WTC11 (cell line): Measurements from ENCODE around the gene MLXIP. TPM values are rescaled to one million over a fixed set of nuclear protein-coding genes. Genes with fewer than 3 reads are reported as not detected.

Source experiments
- ATAC-seq: fragments of 200-7000 bp; cut with Tn5 transposase; 2 replicates; pipeline ENCODE4 v1.10.0; 2021; ENCODE audit warnings: mild to moderate bottlenecking, moderate library complexity
- CTCF ChIA-PET: fragments of 300-600 bp; sonication (Branson Sonifier 250); formaldehyde crosslinking; loops from one replicate; lab custom pipeline; 2021; ENCODE audit warnings: antibody characterized with exemption; lab: Charles Lee
- POLR2A ChIA-PET: fragments of 350-600 bp; sonication (Branson Sonifier 250); formaldehyde crosslinking; loops from one replicate; lab custom pipeline; 2021; ENCODE audit warnings: antibody characterized with exemption; lab: Charles Lee
- DNase-seq: peaks from one replicate; pipeline ENCODE4 v3.0.0; 2021; ENCODE audit warnings: low spot score
- H3K27ac Mint-ChIP-seq: 2 replicates; pipeline ENCODE4 v1.8.0; 2021; ENCODE audit warnings: mixed read lengths
- H3K27me3 Mint-ChIP-seq: 2 replicates; pipeline ENCODE4 v1.8.0; 2021; ENCODE audit warnings: low read depth, mild to moderate bottlenecking, moderate library complexity, mixed read lengths
- H3K36me3 Mint-ChIP-seq: 2 replicates; pipeline ENCODE4 v1.8.0; 2021; ENCODE audit warnings: mixed read lengths
- H3K4me1 Mint-ChIP-seq: 2 replicates; pipeline ENCODE4 v1.8.0; 2022; ENCODE audit warnings: mixed read lengths
- H3K4me3 Mint-ChIP-seq: 2 replicates; pipeline ENCODE4 v1.8.0; 2021; ENCODE audit warnings: mild to moderate bottlenecking, moderate library complexity, mixed read lengths
- H3K9me3 Mint-ChIP-seq: 2 replicates; pipeline ENCODE4 v1.8.0; 2021; ENCODE audit warnings: mixed read lengths
- ESRRA ChIP-seq: sonication (generic); formaldehyde crosslinking; IDR thresholded peaks from 2 replicates; pipeline ENCODE4 v1.8.1; 2022; ENCODE audit warnings: mild to moderate bottlenecking, missing genetic modification reagents, borderline replicate concordance
- GABPB1 ChIP-seq: sonication (generic); formaldehyde crosslinking; IDR thresholded peaks from 2 replicates; pipeline ENCODE4 v1.8.1; 2023; ENCODE audit warnings: mild to moderate bottlenecking, missing genetic modification reagents
- JUN ChIP-seq: sonication (generic); formaldehyde crosslinking; IDR thresholded peaks from 2 replicates; pipeline ENCODE4 v1.8.0; 2023; ENCODE audit warnings: mild to moderate bottlenecking, missing genetic modification reagents
- NFATC4 ChIP-seq: fragments of 250-450 bp; sonication (Bioruptor Pico); IDR thresholded peaks from 2 replicates; pipeline ENCODE4 v1.9.0; 2021; ENCODE audit warnings: mild to moderate bottlenecking
- TP53 ChIP-seq: sonication (generic); formaldehyde crosslinking; IDR thresholded peaks from 2 replicates; pipeline ENCODE4 v1.8.1; 2023; ENCODE audit warnings: mild to moderate bottlenecking, missing genetic modification reagents
- ZNF317 ChIP-seq: sonication (generic); formaldehyde crosslinking; IDR thresholded peaks from 2 replicates; pipeline ENCODE4 v1.8.1; 2023; ENCODE audit warnings: low read depth, mild to moderate bottlenecking, moderate library complexity, missing genetic modification reagents, borderline replicate concordance
- total RNA-seq: library from RNA; stranded (reverse); gene quantifications from 3 replicates; pipeline ENCODE4 v1.2.3, GENCODE V29; 2021
- TF ChIP-seq, protein P1 (sequence below): sonication (generic); formaldehyde crosslinking; IDR thresholded peaks from 2 replicates; pipeline ENCODE4 v1.8.0; 2022; ENCODE audit warnings: mild to moderate bottlenecking, missing genetic modification reagents
- TF ChIP-seq, protein P2 (sequence below): fragments of 250-450 bp; sonication (Bioruptor Pico); IDR thresholded peaks from 2 replicates; pipeline ENCODE4 v1.8.0; 2021; ENCODE audit warnings: mild to moderate bottlenecking
- TF ChIP-seq, protein P3 (sequence below): sonication (generic); formaldehyde crosslinking; IDR thresholded peaks from 2 replicates; pipeline ENCODE4 v1.8.0; 2022; ENCODE audit warnings: mild to moderate bottlenecking, missing genetic modification reagents
- TF ChIP-seq, protein P4 (sequence below): sonication (generic); formaldehyde crosslinking; IDR thresholded peaks from 2 replicates; pipeline ENCODE4 v1.8.0; 2022; ENCODE audit warnings: mild to moderate bottlenecking, missing genetic modification reagents
- TF ChIP-seq, protein P5 (sequence below): sonication (generic); formaldehyde crosslinking; IDR thresholded peaks from 2 replicates; pipeline ENCODE4 v1.8.1; 2023; ENCODE audit warnings: mild to moderate bottlenecking, missing genetic modification reagents, moderate library complexity
- TF ChIP-seq, protein P6 (sequence below): fragments of 250-450 bp; sonication (Bioruptor Pico); IDR thresholded peaks from 2 replicates; pipeline ENCODE4 v1.9.0; 2021; ENCODE audit warnings: mild to moderate bottlenecking
- TF ChIP-seq, protein P7 (sequence below): sonication (generic); formaldehyde crosslinking; conservative IDR thresholded peaks from 2 replicates; pipeline ENCODE4 v1.8.1; 2023; ENCODE audit warnings: mild to moderate bottlenecking, low read depth, missing genetic modification reagents, moderate library complexity
- TF ChIP-seq, protein P8 (sequence below): sonication (generic); formaldehyde crosslinking; IDR thresholded peaks from 2 replicates; pipeline ENCODE4 v1.8.1; 2023; ENCODE audit warnings: mild to moderate bottlenecking, missing genetic modification reagents, moderate library complexity
- TF ChIP-seq, protein P9 (sequence below): sonication (generic); formaldehyde crosslinking; IDR thresholded peaks from 2 replicates; pipeline ENCODE4 v1.8.0; 2023; ENCODE audit warnings: missing genetic modification reagents, mild to moderate bottlenecking, borderline replicate concordance
- TF ChIP-seq, protein P10 (sequence below): fragments of 250-450 bp; sonication (Bioruptor Pico); IDR thresholded peaks from 2 replicates; pipeline ENCODE4 v2.1.2; 2022; ENCODE audit warnings: mild to moderate bottlenecking, moderate library complexity

Gene MLXIP
- total RNA-seq, 1 experiment from 2014 or later: 49.4 TPM

DNA sequence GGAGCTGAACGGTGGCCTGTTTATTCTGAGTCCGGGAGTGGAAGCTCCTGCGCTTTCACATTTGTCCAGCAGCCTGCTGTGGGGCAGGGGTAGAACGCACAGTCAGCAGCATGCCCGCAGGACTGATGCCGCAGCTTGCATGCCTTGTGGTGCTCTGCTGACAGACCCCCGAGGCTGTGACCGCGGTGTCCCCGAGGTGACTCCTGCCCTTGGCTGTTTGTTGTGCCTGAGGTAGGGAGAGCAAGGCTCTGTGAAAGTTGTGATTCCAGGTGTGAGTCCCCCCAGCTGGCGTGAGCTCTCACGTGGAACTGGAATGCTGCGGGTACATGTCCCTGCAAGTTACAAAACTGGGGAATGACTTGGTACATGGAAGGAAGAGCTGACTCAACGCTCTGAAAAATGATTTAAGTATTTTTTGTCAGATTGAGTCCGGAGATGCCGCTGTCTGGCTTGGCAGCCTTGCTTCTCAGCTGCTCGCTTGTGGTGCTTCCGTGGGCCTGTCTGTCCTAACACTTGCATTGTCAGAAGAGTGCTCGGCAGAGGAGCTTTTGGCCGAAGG is 18.1 kb downstream of the MLXIP start (continued):
- TF ChIP-seq, protein P1, sequence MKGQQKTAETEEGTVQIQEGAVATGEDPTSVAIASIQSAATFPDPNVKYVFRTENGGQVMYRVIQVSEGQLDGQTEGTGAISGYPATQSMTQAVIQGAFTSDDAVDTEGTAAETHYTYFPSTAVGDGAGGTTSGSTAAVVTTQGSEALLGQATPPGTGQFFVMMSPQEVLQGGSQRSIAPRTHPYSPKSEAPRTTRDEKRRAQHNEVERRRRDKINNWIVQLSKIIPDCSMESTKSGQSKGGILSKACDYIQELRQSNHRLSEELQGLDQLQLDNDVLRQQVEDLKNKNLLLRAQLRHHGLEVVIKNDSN (CRISPR knock-in tag): no peak
- TF ChIP-seq, protein P2, sequence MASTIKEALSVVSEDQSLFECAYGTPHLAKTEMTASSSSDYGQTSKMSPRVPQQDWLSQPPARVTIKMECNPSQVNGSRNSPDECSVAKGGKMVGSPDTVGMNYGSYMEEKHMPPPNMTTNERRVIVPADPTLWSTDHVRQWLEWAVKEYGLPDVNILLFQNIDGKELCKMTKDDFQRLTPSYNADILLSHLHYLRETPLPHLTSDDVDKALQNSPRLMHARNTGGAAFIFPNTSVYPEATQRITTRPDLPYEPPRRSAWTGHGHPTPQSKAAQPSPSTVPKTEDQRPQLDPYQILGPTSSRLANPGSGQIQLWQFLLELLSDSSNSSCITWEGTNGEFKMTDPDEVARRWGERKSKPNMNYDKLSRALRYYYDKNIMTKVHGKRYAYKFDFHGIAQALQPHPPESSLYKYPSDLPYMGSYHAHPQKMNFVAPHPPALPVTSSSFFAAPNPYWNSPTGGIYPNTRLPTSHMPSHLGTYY (CRISPR knock-in tag): no peak
- no peak for TF ChIP-seq JUN (CRISPR knock-in tag)
- TF ChIP-seq NFATC4: no peak
- TF ChIP-seq, protein P3, sequence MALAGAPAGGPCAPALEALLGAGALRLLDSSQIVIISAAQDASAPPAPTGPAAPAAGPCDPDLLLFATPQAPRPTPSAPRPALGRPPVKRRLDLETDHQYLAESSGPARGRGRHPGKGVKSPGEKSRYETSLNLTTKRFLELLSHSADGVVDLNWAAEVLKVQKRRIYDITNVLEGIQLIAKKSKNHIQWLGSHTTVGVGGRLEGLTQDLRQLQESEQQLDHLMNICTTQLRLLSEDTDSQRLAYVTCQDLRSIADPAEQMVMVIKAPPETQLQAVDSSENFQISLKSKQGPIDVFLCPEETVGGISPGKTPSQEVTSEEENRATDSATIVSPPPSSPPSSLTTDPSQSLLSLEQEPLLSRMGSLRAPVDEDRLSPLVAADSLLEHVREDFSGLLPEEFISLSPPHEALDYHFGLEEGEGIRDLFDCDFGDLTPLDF (CRISPR knock-in tag): no peak
- TF ChIP-seq ESRRA (CRISPR knock-in tag): no peak

DNA sequence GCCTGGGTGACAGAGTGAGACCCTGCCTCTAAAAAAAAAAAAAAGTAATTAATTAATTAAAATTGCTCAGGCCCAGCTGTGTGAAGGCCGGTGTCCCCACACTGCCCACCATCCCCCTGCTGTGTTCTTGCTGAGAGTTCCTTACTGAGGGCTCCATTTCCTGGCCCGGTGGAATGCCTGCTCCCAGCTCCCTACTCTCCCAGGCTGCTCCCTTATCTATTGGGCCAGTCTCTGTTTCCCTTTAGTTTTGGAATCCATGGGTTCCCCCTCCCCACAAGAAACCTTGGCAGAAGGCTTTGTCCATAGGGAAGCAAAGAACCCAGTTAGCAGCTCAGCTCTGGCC is 19.0 kb downstream of the MLXIP start:
- Mint-ChIP-seq H3K36me3 (peaks cover 9% of the 10 kb centered on the region), H3K9me3 (peaks cover 3% of the 10 kb centered on the region), H3K27ac (peak overlapping the region; percentile 93), H3K4me3 (no peak overlapping the region), H3K4me1 (peaks cover 37% of the 10 kb centered on the region), H3K27me3 (no peaks in the 10 kb centered on the region)
- ATAC-seq (peak; percentile 18; the same call in 1 of the 2 replicates), DNase-seq (no peak)
- ChIA-PET POLR2A (interaction anchor here (0.8 kb wide), 1 partner anchor 16 kb away, joined by 4 read pairs; no protein-coding TSS in a partner anchor), CTCF (interaction anchor here (0.6 to 2.3 kb wide), 10 partner anchors 9 to 701 kb away, joined by 3 to 18 read pairs (median 4); partner anchors contain the start of gene CFAP251)
- TF ChIP-seq, protein P4, sequence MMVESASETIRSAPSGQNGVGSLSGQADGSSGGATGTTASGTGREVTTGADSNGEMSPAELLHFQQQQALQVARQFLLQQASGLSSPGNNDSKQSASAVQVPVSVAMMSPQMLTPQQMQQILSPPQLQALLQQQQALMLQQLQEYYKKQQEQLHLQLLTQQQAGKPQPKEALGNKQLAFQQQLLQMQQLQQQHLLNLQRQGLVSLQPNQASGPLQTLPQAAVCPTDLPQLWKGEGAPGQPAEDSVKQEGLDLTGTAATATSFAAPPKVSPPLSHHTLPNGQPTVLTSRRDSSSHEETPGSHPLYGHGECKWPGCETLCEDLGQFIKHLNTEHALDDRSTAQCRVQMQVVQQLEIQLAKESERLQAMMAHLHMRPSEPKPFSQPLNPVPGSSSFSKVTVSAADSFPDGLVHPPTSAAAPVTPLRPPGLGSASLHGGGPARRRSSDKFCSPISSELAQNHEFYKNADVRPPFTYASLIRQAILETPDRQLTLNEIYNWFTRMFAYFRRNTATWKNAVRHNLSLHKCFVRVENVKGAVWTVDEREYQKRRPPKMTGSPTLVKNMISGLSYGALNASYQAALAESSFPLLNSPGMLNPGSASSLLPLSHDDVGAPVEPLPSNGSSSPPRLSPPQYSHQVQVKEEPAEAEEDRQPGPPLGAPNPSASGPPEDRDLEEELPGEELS: no peak
- no peak for TF ChIP-seq ESRRA (CRISPR knock-in tag)
- TF ChIP-seq, protein P5, sequence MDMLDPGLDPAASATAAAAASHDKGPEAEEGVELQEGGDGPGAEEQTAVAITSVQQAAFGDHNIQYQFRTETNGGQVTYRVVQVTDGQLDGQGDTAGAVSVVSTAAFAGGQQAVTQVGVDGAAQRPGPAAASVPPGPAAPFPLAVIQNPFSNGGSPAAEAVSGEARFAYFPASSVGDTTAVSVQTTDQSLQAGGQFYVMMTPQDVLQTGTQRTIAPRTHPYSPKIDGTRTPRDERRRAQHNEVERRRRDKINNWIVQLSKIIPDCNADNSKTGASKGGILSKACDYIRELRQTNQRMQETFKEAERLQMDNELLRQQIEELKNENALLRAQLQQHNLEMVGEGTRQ (CRISPR knock-in tag): no peak
- TF ChIP-seq, protein P6, sequence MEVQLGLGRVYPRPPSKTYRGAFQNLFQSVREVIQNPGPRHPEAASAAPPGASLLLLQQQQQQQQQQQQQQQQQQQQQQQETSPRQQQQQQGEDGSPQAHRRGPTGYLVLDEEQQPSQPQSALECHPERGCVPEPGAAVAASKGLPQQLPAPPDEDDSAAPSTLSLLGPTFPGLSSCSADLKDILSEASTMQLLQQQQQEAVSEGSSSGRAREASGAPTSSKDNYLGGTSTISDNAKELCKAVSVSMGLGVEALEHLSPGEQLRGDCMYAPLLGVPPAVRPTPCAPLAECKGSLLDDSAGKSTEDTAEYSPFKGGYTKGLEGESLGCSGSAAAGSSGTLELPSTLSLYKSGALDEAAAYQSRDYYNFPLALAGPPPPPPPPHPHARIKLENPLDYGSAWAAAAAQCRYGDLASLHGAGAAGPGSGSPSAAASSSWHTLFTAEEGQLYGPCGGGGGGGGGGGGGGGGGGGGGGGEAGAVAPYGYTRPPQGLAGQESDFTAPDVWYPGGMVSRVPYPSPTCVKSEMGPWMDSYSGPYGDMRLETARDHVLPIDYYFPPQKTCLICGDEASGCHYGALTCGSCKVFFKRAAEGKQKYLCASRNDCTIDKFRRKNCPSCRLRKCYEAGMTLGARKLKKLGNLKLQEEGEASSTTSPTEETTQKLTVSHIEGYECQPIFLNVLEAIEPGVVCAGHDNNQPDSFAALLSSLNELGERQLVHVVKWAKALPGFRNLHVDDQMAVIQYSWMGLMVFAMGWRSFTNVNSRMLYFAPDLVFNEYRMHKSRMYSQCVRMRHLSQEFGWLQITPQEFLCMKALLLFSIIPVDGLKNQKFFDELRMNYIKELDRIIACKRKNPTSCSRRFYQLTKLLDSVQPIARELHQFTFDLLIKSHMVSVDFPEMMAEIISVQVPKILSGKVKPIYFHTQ (CRISPR knock-in tag): no peak
- TF ChIP-seq, protein P7, sequence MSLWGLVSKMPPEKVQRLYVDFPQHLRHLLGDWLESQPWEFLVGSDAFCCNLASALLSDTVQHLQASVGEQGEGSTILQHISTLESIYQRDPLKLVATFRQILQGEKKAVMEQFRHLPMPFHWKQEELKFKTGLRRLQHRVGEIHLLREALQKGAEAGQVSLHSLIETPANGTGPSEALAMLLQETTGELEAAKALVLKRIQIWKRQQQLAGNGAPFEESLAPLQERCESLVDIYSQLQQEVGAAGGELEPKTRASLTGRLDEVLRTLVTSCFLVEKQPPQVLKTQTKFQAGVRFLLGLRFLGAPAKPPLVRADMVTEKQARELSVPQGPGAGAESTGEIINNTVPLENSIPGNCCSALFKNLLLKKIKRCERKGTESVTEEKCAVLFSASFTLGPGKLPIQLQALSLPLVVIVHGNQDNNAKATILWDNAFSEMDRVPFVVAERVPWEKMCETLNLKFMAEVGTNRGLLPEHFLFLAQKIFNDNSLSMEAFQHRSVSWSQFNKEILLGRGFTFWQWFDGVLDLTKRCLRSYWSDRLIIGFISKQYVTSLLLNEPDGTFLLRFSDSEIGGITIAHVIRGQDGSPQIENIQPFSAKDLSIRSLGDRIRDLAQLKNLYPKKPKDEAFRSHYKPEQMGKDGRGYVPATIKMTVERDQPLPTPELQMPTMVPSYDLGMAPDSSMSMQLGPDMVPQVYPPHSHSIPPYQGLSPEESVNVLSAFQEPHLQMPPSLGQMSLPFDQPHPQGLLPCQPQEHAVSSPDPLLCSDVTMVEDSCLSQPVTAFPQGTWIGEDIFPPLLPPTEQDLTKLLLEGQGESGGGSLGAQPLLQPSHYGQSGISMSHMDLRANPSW: no peak
- TF ChIP-seq, protein P8, sequence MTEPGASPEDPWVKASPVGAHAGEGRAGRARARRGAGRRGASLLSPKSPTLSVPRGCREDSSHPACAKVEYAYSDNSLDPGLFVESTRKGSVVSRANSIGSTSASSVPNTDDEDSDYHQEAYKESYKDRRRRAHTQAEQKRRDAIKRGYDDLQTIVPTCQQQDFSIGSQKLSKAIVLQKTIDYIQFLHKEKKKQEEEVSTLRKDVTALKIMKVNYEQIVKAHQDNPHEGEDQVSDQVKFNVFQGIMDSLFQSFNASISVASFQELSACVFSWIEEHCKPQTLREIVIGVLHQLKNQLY: no peak
- no peak for TF ChIP-seq GABPB1 (CRISPR knock-in tag)
- TF ChIP-seq, protein P9, sequence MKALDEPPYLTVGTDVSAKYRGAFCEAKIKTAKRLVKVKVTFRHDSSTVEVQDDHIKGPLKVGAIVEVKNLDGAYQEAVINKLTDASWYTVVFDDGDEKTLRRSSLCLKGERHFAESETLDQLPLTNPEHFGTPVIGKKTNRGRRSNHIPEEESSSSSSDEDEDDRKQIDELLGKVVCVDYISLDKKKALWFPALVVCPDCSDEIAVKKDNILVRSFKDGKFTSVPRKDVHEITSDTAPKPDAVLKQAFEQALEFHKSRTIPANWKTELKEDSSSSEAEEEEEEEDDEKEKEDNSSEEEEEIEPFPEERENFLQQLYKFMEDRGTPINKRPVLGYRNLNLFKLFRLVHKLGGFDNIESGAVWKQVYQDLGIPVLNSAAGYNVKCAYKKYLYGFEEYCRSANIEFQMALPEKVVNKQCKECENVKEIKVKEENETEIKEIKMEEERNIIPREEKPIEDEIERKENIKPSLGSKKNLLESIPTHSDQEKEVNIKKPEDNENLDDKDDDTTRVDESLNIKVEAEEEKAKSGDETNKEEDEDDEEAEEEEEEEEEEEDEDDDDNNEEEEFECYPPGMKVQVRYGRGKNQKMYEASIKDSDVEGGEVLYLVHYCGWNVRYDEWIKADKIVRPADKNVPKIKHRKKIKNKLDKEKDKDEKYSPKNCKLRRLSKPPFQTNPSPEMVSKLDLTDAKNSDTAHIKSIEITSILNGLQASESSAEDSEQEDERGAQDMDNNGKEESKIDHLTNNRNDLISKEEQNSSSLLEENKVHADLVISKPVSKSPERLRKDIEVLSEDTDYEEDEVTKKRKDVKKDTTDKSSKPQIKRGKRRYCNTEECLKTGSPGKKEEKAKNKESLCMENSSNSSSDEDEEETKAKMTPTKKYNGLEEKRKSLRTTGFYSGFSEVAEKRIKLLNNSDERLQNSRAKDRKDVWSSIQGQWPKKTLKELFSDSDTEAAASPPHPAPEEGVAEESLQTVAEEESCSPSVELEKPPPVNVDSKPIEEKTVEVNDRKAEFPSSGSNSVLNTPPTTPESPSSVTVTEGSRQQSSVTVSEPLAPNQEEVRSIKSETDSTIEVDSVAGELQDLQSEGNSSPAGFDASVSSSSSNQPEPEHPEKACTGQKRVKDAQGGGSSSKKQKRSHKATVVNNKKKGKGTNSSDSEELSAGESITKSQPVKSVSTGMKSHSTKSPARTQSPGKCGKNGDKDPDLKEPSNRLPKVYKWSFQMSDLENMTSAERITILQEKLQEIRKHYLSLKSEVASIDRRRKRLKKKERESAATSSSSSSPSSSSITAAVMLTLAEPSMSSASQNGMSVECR (CRISPR knock-in tag): no peak
- TF ChIP-seq, protein P10, sequence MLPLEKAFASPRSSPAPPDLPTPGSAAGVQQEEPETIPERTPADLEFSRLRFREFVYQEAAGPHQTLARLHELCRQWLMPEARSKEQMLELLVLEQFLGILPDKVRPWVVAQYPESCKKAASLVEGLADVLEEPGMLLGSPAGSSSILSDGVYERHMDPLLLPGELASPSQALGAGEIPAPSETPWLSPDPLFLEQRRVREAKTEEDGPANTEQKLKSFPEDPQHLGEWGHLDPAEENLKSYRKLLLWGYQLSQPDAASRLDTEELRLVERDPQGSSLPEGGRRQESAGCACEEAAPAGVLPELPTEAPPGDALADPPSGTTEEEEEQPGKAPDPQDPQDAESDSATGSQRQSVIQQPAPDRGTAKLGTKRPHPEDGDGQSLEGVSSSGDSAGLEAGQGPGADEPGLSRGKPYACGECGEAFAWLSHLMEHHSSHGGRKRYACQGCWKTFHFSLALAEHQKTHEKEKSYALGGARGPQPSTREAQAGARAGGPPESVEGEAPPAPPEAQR (CRISPR knock-in tag): no peak
- TF ChIP-seq ZNF317: no peak
- no peak for TF ChIP-seq TP53 (CRISPR knock-in tag)
